Measurements from ENCODE around the gene CYP2A7.
"Not testable (repeated sequence)": the region's sequence is repeated elsewhere in the genome, so short reads cannot be mapped to it uniquely, and the experiment has no call there.

CYP2A7 gene

GRCh38 chr19:40899964-40900363 lies 17.9 kb upstream of the CYP2A7 start:
- DNase-seq (ENCODE audit: low spot score) = peak; percentile 3

DNA sequence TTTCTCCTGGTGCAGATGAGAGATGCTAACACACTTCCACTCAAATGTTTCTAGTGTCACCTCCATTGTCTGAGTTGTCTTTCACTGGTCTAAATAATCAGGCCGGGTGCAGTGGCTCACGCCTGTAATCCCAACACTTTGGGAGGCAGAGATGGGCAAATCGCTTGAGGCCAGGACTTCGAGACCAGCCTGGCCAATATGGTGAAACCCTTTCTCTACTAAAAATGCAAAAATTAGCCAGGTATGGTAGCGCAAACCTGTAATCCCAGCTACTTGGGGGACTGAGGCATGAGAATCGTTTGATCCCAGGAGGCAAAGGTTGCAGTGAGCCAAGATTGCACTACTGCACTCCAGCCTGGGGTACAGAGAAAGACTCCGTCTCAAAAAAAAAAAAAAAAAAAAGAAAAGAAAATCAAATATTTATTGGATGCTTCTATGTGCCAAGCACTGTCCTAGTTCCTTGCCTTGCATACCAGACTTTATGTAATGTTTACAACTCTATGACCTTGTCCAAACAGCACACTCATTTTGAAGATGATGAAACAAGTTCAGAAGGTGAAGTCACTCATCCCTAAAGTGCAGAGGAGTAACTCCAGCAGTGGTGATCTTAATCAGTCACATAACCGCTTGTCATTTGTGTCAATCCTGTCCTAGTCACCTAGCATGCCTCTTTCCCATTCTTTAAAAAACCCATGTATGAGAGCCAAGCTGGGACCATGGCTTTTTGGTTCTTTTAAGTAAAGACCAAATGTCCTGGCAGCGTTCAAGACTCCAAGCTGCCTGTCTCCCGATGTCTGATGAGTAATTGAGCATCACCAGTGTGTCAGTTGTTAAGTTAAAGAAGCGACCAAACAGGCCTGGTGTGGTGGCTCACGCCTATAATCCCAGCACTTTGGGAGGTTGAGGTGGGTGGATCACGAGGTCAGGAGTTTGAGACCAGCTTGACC lies 15.1 kb upstream of the CYP2A7 start:
- peak; percentile 61 for DNase-seq (ENCODE audit: low spot score)

GRCh38 chr19:40896418-40896796 lies 14.4 kb upstream of the CYP2A7 start:
- no peak for DNase-seq (ENCODE audit: low spot score)

DNA sequence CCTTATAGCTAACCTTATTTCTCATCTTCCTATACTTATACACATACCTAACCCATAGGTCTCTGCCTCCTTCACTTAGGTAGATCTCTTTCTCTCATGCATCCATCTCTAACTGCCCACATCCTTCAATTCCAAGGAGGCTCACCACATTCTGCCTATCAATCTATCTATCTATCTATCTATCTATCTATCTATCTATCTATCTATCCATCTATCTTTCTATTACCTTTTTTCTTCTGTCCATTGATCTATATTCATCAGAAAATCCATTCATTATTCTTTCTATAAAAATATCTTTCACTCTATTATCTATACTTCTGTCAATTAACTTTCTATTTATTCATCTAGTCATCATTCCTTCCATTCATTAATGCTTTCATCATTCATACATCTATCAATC lies 11.1 kb upstream of the CYP2A7 start:
- DNase-seq (ENCODE audit: low spot score) = no peak

- DNase-seq (ENCODE audit: low spot score) = no peak
Observed at GRCh38 chr19:40889366-40889765, 7.3 kb upstream of the CYP2A7 start.

DNA sequence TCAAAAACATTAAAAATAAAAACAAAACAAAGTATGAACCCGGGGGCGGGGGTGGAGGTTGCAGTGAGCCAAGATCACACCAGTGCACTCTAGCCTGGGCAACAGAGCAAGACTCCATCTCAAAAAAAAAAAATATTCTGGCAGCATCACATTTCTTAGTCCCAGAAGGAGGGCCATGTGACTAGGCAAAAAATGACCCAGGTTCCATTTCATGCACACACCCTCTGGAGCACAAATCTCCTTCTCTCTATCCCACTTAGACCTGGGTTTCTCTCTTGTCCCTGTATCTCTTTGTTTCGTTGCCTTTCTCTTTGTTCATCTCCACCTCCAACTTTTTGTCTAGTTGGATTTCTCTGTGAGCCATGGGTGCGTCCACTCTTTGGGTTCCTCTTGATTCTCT lies 6.2 kb upstream of the CYP2A7 start:
- DNase-seq (ENCODE audit: low spot score) = no peak

- DNase-seq (ENCODE audit: low spot score) = not testable (repeated sequence)
Observed at GRCh38 chr19:40884187-40884931, 2.3 kb upstream of the CYP2A7 start.

- DNase-seq (ENCODE audit: low spot score) = not testable (repeated sequence)
Observed at GRCh38 chr19:40879349-40879748, 2.7 kb downstream of the CYP2A7 start.

GRCh38 chr19:40875526-40875951 lies 6.5 kb downstream of the CYP2A7 start:
- peak; percentile 87 for DNase-seq (ENCODE audit: low spot score)

DNA sequence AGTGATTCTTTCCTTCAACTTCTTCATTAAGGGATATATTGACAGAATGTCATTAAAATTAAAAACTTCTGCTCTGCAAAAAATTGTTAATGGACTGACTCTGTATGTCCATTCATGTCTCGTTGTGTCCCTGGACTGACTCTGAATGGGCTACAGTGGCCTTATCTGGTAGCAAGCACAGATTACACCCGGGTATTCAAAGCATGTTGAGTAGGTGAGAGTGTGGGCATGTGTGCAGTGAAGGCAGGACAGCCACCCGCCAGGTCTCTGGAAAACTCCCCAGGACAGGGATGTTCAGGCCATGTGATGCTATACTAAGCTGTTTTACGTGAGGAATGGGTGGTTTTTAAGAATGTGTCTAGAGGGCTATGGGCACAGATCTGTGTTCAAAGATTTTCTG lies 7.2 kb downstream of the CYP2A7 start:
- DNase-seq (ENCODE audit: low spot score) = not testable (repeated sequence)

- not testable (repeated sequence) for DNase-seq (ENCODE audit: low spot score)
Observed at GRCh38 chr19:40873873-40874272, 8.2 kb downstream of the CYP2A7 start.

GRCh38 chr19:40872209-40872608 lies 9.8 kb downstream of the CYP2A7 start:
- DNase-seq (ENCODE audit: low spot score) = no peak

- DNase-seq (ENCODE audit: low spot score) = no peak
Observed at GRCh38 chr19:40867701-40868100, 14.3 kb downstream of the CYP2A7 start.

- DNase-seq (ENCODE audit: low spot score) = not testable (repeated sequence)
Observed at GRCh38 chr19:40864739-40865496, 17.1 kb downstream of the CYP2A7 start.

GRCh38 chr19:40862785-40863184 lies 19.2 kb downstream of the CYP2A7 start:
- DNase-seq (ENCODE audit: low spot score) = no peak

DNA sequence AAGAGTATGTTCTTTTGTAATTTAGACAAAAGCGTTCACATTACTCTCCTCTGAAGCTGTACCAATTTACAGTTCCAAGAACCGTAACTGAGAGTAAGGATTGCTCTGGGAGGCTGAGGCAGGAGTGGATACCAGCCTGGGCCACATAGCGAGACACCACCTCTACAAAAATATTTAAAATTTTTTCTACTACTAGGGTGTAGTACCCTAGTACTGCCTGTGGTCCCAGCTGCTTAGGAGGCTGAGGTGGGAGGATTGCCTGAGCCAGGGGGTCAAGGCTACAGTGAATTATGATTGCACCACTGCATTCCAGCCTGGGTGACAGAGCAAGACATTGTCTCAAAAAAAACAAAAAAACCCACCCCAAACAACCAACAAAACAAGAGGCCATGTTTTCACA lies 19.7 kb downstream of the CYP2A7 start:
- DNase-seq (ENCODE audit: low spot score) = no peak

- no peak for DNase-seq (ENCODE audit: low spot score)
Observed at GRCh38 chr19:40858109-40858508, 23.9 kb downstream of the CYP2A7 start.

DNA sequence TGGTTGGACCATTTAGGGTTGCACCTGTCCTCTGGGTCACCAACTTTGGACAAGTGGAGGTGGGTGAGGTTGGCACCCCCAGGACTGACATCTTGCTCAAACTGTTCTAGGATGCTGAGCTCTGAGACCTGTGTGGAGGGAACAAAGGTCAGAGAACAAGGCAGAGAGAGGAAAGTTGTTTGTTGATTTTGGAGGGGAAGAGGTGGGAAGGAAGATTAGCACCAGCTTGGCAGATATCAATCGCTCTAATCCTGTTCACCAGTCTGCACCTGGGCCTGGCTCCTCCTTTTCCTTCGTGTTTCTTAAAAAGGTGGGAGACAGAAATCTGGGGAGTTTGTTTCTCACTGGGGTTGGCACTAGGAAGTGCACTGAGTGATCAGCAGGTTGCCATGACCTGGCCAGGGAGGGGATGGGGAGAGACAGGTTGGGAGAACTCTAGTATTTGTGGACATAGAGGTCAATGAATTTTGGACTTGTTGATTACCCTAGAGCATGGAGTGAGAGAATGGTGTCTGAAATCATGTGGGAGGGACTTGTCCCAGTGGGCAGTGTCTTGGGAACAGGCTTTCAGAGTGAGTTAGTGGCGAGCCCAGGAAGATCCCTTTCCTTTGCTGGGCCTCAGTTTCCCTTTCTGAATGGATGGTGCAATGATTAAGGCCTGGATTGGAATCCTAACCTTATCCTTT lies 29.4 kb downstream of the CYP2A7 start:
- not testable (repeated sequence) for DNase-seq (ENCODE audit: low spot score)

GRCh38 chr19:40850277-40850676 lies 31.8 kb downstream of the CYP2A7 start, which contains the start of gene CYP2A6:
TSS of gene CYP2A6 (minus strand) at chr19:40850447. CDS start at chr19:40850426, 21 bp downstream.
- not testable (repeated sequence) for DNase-seq (ENCODE audit: low spot score)

- not testable (repeated sequence) for DNase-seq (ENCODE audit: low spot score)
Observed at GRCh38 chr19:40846722-40847121, 35.3 kb downstream of the CYP2A7 start.

DNA sequence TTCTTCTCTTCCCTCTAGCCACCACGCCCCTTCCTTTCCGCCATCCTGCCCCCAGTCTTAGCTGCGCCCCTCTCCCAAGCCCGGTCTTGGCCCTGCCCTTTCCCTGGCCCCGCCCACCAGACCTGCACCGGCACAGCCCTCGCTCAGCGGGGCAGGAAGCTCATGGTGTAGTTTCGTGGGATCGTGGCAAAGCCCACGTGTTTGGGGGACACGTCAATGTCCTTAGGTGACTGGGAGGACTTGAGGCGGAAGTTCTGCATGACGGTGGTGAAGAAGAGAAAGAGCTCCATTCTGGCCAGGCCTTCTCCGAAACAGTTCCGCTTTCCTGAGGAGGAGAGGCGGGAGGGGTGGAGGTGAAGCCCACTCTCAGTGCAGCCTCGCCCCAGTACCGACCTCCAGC lies 38.4 kb downstream of the CYP2A7 start:
- peak; percentile 44 for DNase-seq (ENCODE audit: low spot score)
